UCSD-AML1 (cell line): Measurements from ENCODE around the gene AGRP.

Source experiments
- DNase-seq: peaks from one replicate; lab custom pipeline; 2025; ENCODE audit not compliant: unreplicated experiment; lab: John Stamatoyannopoulos, UW

The AGRP gene

GRCh38 chr16:67445913-67446907, 37.1 kb downstream of the AGRP start:
- no peak for DNase-seq

GRCh38 chr16:67445441-67445912, 37.9 kb downstream of the AGRP start:
- no peak for DNase-seq

- no peak for DNase-seq
These were observed 38.3 kb downstream of the AGRP start for GRCh38 chr16:67445126-67445426.

GRCh38 chr16:67444259-67445125, 38.9 kb downstream of the AGRP start:
- no peak for DNase-seq

GRCh38 chr16:67443265-67443664, 40.1 kb downstream of the AGRP start:
- no peak for DNase-seq

- no peak for DNase-seq
These were observed 40.6 kb downstream of the AGRP start for GRCh38 chr16:67442581-67443255.

GRCh38 chr16:67441907-67442306, 41.4 kb downstream of the AGRP start:
- DNase-seq: no peak

GRCh38 chr16:67441271-67441753, 42.0 kb downstream of the AGRP start:
- no peak for DNase-seq

- DNase-seq: no peak
These were observed 44.4 kb downstream of the AGRP start for GRCh38 chr16:67438824-67439393.

- DNase-seq: no peak
These were observed 45.1 kb downstream of the AGRP start for GRCh38 chr16:67438098-67438791.

GRCh38 chr16:67437513-67437912, 45.8 kb downstream of the AGRP start:
- DNase-seq: no peak

GRCh38 chr16:67436640-67437193, 46.6 kb downstream of the AGRP start:
- no peak for DNase-seq

GRCh38 chr16:67435758-67436164, 47.6 kb downstream of the AGRP start:
- DNase-seq: no peak

GRCh38 chr16:67433131-67433719, 50.1 kb downstream of the AGRP start:
- DNase-seq: no peak
